Right renal pelvis (tissue), 4 donors: Measurements from ENCODE around the gene COX18. TPM values are rescaled to one million over a fixed set of nuclear protein-coding genes. Genes with fewer than 3 reads are reported as not detected.
A peak's percentile ranks its signal among the peaks of the same experiment; 100 is the strongest.

ENCODE experiments used
- DNase-seq, 4 donors: peaks; one replicate each; pipeline ENCODE4 v3.0.0-alpha.2; 2013; ENCODE audit warnings: low read depth in 4 of 4, low spot score in 3 of 4, missing footprints in 1 of 4
- polyA plus RNA-seq, 4 donors: library from polyadenylated mRNA; unstranded; fragments of 120-200 nt; gene quantifications; one replicate each; pipeline ENCODE4 v1.2.1, GENCODE V29; 2013; ENCODE audit not compliant: insufficient read length in 4 of 4

The COX18 gene
- polyA plus RNA-seq, 4 donors: 16.4 to 17.9 (median 17.7) TPM

GRCh38 chr4:73055241-73055897 is 14.1 kb downstream of the COX18 start:
- no peak for DNase-seq

DNA sequence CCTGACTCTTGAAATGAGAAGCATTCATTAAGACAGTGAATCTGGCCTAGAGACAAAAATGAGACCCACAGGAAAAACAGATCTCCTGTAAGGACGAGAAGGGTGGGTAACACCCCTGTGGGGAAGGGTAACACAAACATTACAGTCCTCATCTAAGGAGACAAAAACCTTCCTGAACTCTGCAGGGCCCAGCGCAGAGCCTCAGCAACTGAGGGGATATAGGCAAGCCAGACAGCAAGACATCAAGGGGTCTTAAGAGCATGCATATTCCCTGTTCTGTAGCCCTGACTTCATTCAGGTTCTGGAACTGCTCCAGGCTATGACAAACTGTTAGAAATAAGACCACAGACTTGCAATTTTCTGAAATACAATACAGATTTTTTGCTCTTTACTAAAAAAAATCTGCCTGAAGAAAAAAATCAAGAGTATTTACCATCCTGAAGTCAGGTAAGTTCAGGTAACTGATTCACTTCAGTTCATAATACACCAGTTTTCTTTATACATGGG is 15.5 kb downstream of the COX18 start:
- no peak for DNase-seq

GRCh38 chr4:73053076-73053475 is 16.4 kb downstream of the COX18 start:
- no peak for DNase-seq

DNA sequence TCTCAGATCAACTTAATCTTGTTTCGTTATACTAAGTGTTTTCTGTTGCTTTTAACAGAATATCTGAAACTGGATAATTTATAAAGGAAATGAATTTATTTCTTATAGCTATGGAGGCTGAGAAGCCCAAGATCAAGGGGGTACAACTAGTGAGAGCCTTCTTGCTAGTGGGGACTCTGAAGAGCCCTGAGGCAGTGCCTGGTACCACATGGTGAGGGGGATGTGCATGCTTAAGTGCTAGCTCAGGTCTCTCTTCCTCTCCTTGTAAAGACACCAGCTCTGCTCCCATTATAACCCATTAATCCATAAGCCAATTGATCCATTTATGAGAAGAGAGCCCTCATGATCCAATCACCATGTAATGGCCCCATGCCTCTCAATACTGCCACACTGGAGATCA is 17.9 kb downstream of the COX18 start:
- no peak for DNase-seq

GRCh38 chr4:73045879-73046278 is 23.6 kb downstream of the COX18 start:
- no peak for DNase-seq

DNA sequence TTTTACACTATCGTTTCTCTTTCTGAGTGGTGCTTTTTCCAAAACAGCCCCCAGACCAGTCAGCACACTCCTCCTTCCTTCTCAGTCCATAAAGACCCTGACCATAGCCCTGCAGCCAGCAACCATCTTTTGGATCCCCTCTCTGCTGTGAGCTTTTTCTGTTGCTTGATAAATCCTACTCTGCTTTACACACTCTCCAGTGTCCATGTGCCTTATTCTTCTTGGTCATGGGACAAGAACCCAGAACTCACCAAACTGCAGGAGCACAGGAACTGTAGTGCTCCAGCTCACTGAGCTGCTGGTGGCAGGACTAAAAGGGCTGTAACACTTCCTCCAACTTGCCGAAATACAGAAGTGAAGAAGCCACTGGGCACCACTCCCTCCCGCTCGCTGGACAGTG is 32.5 kb downstream of the COX18 start:
- DNase-seq: no peak

- DNase-seq: no peak
These were observed 33.4 kb downstream of the COX18 start for GRCh38 chr4:73036123-73036522.

GRCh38 chr4:73034896-73035295 is 34.6 kb downstream of the COX18 start:
- DNase-seq: no peak

DNA sequence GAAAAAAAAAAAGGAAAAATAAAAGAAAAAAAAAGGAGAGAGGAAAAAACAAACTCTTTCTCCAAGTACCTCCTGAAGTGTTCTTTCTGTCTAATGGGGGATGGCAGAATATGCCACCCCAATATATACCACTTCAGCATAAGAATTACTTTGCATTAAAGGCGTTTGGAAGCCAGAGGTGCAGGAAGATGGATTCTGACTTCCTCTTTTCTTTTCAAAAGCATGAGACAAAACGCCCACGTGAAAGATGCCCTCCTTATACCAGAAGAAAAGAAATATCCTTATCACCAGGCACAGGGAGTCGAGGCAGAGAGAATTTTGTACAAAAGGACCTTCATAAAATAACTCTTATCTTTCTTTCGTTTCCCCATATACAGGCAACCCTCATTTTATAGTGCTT is 40.9 kb downstream of the COX18 start:
- DNase-seq: no peak

DNA sequence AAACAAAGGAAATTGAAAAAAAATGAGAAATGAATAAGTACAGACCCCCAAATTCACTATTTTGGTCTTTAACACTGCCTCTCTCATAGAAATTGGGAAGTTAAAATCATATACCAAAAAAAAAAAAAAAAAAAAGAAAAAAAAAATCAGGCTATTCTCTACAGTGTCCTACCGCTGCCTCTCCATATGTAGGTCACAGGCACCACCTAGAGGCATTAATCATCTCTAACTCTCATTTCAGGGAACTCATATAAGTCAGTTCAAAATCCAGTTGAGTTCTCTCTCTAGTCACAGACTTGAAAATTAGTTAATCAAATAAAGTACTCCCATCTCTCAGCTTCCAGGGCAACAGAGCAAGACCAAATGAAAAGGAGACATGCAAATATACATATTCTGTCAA is 47.9 kb downstream of the COX18 start:
- DNase-seq: no peak

GRCh38 chr4:73019462-73020047 is 50.0 kb downstream of the COX18 start:
- peak; percentile 23 to 51 (median 44) for DNase-seq

- no peak for DNase-seq
These were observed 50.9 kb downstream of the COX18 start for GRCh38 chr4:73018595-73018994.

DNA sequence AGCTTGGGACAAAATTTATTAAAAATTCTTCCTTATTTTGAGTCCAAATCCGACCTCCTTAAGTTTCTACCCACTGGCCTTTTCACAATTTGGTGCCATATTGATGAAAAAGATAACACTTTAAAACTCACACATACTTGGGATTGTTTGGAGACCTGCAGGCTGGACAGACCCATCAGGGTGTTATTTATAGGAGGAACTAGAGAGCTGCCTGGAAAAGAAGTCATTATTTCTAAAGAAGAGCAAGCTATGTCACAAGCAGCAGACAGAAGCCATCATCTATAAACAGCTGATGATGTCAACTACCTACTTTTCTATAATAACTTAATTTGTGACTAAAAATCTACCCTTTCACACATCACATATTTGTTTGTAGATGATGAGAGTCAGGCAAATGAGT is 56.2 kb downstream of the COX18 start:
- no peak for DNase-seq

DNA sequence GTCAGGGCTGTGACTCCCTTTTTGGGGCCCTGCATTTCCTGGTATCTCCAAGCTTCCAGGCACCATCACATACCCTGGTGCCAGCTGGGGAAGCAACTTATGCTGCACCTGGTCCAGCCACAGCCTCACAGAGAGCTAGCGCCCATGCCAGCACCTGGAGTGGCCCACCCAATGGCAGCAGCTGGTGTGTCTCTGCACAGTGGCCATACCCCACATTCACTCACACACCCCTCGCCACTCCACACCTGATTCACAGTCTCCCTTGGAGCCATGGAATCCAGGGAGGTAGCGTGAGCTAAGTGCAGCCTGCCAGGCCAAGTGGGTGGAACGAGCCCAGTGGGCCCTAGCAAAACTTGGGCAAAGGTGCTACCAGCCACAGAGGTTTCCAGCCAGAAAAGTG is 56.8 kb downstream of the COX18 start:
- DNase-seq: no peak

GRCh38 chr4:73011629-73011985 is 57.9 kb downstream of the COX18 start:
- DNase-seq: no peak

DNA sequence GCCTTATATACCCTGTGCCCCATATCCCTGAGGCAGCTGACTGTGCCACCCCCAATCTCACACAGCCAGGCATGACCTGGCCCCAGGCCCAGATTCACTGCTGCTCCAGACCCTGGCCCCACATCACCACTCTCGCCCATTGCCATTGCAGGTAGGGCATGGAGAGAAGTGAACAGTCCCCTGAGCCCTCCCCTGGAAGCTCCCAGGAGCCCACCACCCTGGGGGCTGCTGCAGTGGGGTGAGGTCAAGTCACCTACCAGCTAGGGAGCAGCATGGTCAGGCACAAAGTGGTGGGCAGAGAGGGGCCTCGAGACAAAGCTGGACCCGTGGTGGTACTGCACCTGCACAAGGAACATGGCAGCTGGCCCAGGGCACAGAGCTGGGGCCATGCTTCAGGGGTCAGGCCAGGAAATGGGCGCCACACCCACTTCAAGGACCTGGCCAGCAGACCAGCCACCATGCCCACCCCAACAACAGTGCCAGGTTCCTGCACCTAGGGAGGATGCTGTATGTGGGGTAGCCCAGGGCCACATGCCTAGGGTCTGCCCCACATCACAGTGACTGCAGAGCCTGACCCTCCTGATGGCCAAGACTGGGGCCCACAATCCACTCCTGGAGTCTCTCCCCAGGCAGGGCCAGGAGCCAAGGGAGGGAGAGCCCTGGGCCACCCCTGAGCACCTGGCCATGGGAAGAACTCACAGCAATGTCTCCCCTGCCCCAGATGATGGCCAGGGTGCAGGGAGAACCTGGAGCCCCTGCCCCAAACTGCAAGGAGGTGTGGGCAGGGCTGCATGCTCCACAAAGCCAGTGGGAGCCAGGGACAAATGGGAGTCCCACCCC is 58.5 kb downstream of the COX18 start:
- no peak for DNase-seq

GRCh38 chr4:73007526-73008100 is 61.9 kb downstream of the COX18 start:
- DNase-seq: no peak

- DNase-seq: no peak
These were observed 63.1 kb downstream of the COX18 start for GRCh38 chr4:73006286-73006990.

- DNase-seq: no peak
These were observed 64.0 kb downstream of the COX18 start for GRCh38 chr4:73005514-73005913.
